ENCODE results near the gene AP3B2.

- TF ChIP-seq POLR2A (IDR thresholded peaks at IDR 0.05; ENCODE audit: extremely low read depth, insufficient read length) (no peak), CTCF (IDR thresholded peaks at IDR 0.05; ENCODE audit: low read depth, low read length) (no peak)
Observed at GRCh38 chr15:82663186-82663600, 46.5 kb downstream of the AP3B2 start.
